ENCODE measurements around the gene TSNAXIP1.

Gene TSNAXIP1

GRCh38 chr16:67783353-67783725 is 23.4 kb upstream of the TSNAXIP1 start:
- DNase-seq (ENCODE audit: low spot score) = no peak

- no peak for DNase-seq (ENCODE audit: low spot score)
Measured at GRCh38 chr16:67786491-67786890, 20.2 kb upstream of the TSNAXIP1 start.

GRCh38 chr16:67790071-67790470 is 16.6 kb upstream of the TSNAXIP1 start:
- DNase-seq (ENCODE audit: low spot score) = no peak

GRCh38 chr16:67796099-67796718 is 10.5 kb upstream of the TSNAXIP1 start:
- DNase-seq (ENCODE audit: low spot score) = no peak

GRCh38 chr16:67800338-67800926 is 6.3 kb upstream of the TSNAXIP1 start:
- DNase-seq (ENCODE audit: low spot score) = no peak

- no peak for DNase-seq (ENCODE audit: low spot score)
Measured at GRCh38 chr16:67801241-67801640, 5.4 kb upstream of the TSNAXIP1 start.

- no peak for DNase-seq (ENCODE audit: low spot score)
Measured at GRCh38 chr16:67801883-67802282, 4.8 kb upstream of the TSNAXIP1 start.

GRCh38 chr16:67803894-67804293 is 2.8 kb upstream of the TSNAXIP1 start:
- no peak for DNase-seq (ENCODE audit: low spot score)

GRCh38 chr16:67804853-67805542 is 1.7 kb upstream of the TSNAXIP1 start:
- no peak for DNase-seq (ENCODE audit: low spot score)

GRCh38 chr16:67805718-67806427 is 816 bp upstream of the TSNAXIP1 start:
- no peak for DNase-seq (ENCODE audit: low spot score)

- DNase-seq (ENCODE audit: low spot score) = no peak
Measured at GRCh38 chr16:67807148-67807682, 526 bp downstream of the TSNAXIP1 start.

GRCh38 chr16:67811899-67812298 is 5.2 kb downstream of the TSNAXIP1 start:
- DNase-seq (ENCODE audit: low spot score) = no peak

GRCh38 chr16:67814567-67814966 is 7.9 kb downstream of the TSNAXIP1 start:
- DNase-seq (ENCODE audit: low spot score) = no peak

- DNase-seq (ENCODE audit: low spot score) = no peak
Measured at GRCh38 chr16:67820608-67821259, 14.0 kb downstream of the TSNAXIP1 start.

- no peak for DNase-seq (ENCODE audit: low spot score)
Measured at GRCh38 chr16:67822511-67822910, 15.8 kb downstream of the TSNAXIP1 start.

GRCh38 chr16:67825119-67825518 is 18.4 kb downstream of the TSNAXIP1 start:
- no peak for DNase-seq (ENCODE audit: low spot score)

- no peak for DNase-seq (ENCODE audit: low spot score)
Measured at GRCh38 chr16:67825906-67826305, 19.2 kb downstream of the TSNAXIP1 start.

- no peak for DNase-seq (ENCODE audit: low spot score)
Measured at GRCh38 chr16:67828651-67829050, 22.0 kb downstream of the TSNAXIP1 start.

GRCh38 chr16:67833030-67833414 is 26.3 kb downstream of the TSNAXIP1 start:
- peak; percentile 83 for DNase-seq (ENCODE audit: low spot score)

GRCh38 chr16:67833415-67834241 is 26.9 kb downstream of the TSNAXIP1 start:
- DNase-seq (ENCODE audit: low spot score) = peak; percentile 96

- no peak for DNase-seq (ENCODE audit: low spot score)
Measured at GRCh38 chr16:67834242-67834614, 27.5 kb downstream of the TSNAXIP1 start.
